Bronchial epithelial cell (primary cell): Measurements from ENCODE around the gene MCM7. TPM values are rescaled to one million over a fixed set of nuclear protein-coding genes. Genes with fewer than 3 reads are reported as not detected.

Experiments
- DNase-seq: peaks from one replicate; pipeline ENCODE4 v3.0.0-alpha.2; 2010; ENCODE audit warnings: low read depth
- FAIRE-seq: peaks from 2 replicates; lab custom pipeline; 2011; peaks lifted over from hg19 to GRCh38; lab: Jason Lieb, UNC
- H3K27me3 ChIP-seq: 2 replicates; pipeline ENCODE4 v1.5.1; 2011; ENCODE audit warnings: low read length; ENCODE audit not compliant: control insufficient read depth, insufficient read depth
- H3K36me3 ChIP-seq: 2 replicates; pipeline ENCODE4 v1.5.1; 2011; ENCODE audit warnings: low read length; ENCODE audit not compliant: control insufficient read depth, insufficient read depth
- H3K4me3 ChIP-seq: 2 replicates; pipeline ENCODE4 v1.5.1; 2011; ENCODE audit warnings: mild to moderate bottlenecking, low read depth, low read length, control low read depth
- CTCF ChIP-seq: IDR thresholded peaks from 2 replicates; pipeline ENCODE4 v1.5.1; 2011; ENCODE audit warnings: mild to moderate bottlenecking, moderate library complexity, low read length, control low read depth, inconsistent platforms; ENCODE audit not compliant: insufficient read depth, severe bottlenecking
- total RNA-seq: library from RNA; depleted of rRNA; stranded (reverse); fragments of >200 nt; gene quantifications from 2 replicates; pipeline ENCODE4 v1.2.1, GENCODE V29; 2014

Gene MCM7
- total RNA-seq, 1 donor from 2014 or later, result 46.1 TPM

- Histone ChIP-seq H3K36me3 (no peaks in the 10 kb centered on the region), H3K27me3 (no peaks in the 10 kb centered on the region), H3K4me3 (no peak overlapping the region)
- no peak for TF ChIP-seq CTCF
- no peak for FAIRE-seq
- no peak for DNase-seq
These were observed 27.4 kb upstream of the MCM7 start for GRCh38 chr7:100128637-100128963.

GRCh38 chr7:100127866-100128636 is 26.9 kb upstream of the MCM7 start:
- no peaks in the 10 kb centered on the region for H3K36me3 ChIP-seq
- H3K4me3 ChIP-seq, result peak overlapping the region; percentile 93
- TF ChIP-seq CTCF, result no peak
- DNase-seq (no peak), FAIRE-seq (no peak)
- H3K27me3 ChIP-seq, result no peaks in the 10 kb centered on the region

GRCh38 chr7:100126931-100127865 is 26.0 kb upstream of the MCM7 start, which contains the start of gene MBLAC1:
MBLAC1 (plus strand) TSS chr7:100126967; CDS start chr7:100127396, 429 bp downstream.
- no peaks in the 10 kb centered on the region for H3K27me3 ChIP-seq
- H3K36me3 ChIP-seq, result no peaks in the 10 kb centered on the region
- peak; percentile 64 for DNase-seq
- TF ChIP-seq CTCF, result no peak
- FAIRE-seq, result no peak
- peak within 1 kb of the TSS; percentile 93 for H3K4me3 ChIP-seq

GRCh38 chr7:100126239-100126930 is 25.2 kb upstream of the MCM7 start:
- TF ChIP-seq CTCF, result no peak
- no peak for DNase-seq
- Histone ChIP-seq H3K27me3 (no peaks in the 10 kb centered on the region), H3K36me3 (no peaks in the 10 kb centered on the region), H3K4me3 (peak overlapping the region; percentile 93)
- no peak for FAIRE-seq

GRCh38 chr7:100124301-100125230 is 23.4 kb upstream of the MCM7 start:
- no peak for TF ChIP-seq CTCF
- Histone ChIP-seq H3K27me3 (no peaks in the 10 kb centered on the region), H3K36me3 (no peaks in the 10 kb centered on the region), H3K4me3 (no peak overlapping the region)
- no peak for FAIRE-seq
- no peak for DNase-seq
